Bronchial epithelial cell (primary cell): ENCODE results near the gene CDK12. TPM values are rescaled to one million over a fixed set of nuclear protein-coding genes. Genes with fewer than 3 reads are reported as not detected.
"Not testable (repeated sequence)": the region's sequence is repeated elsewhere in the genome, so short reads cannot be mapped to it uniquely, and the experiment has no call there.

Source experiments
- DNase-seq: peaks from one replicate; pipeline ENCODE4 v3.0.0-alpha.2; 2010; ENCODE audit warnings: low read depth
- FAIRE-seq: peaks from 2 replicates; lab custom pipeline; 2011; peaks lifted over from hg19 to GRCh38; lab: Jason Lieb, UNC
- H3K27me3 ChIP-seq: 2 replicates; pipeline ENCODE4 v1.5.1; 2011; ENCODE audit warnings: low read length; ENCODE audit not compliant: control insufficient read depth, insufficient read depth
- H3K36me3 ChIP-seq: 2 replicates; pipeline ENCODE4 v1.5.1; 2011; ENCODE audit warnings: low read length; ENCODE audit not compliant: control insufficient read depth, insufficient read depth
- H3K4me3 ChIP-seq: 2 replicates; pipeline ENCODE4 v1.5.1; 2011; ENCODE audit warnings: mild to moderate bottlenecking, low read depth, low read length, control low read depth
- CTCF ChIP-seq: IDR thresholded peaks from 2 replicates; pipeline ENCODE4 v1.5.1; 2011; ENCODE audit warnings: mild to moderate bottlenecking, moderate library complexity, low read length, control low read depth, inconsistent platforms; ENCODE audit not compliant: insufficient read depth, severe bottlenecking
- total RNA-seq: library from RNA; depleted of rRNA; stranded (reverse); fragments of >200 nt; gene quantifications from 2 replicates; pipeline ENCODE4 v1.2.1, GENCODE V29; 2014

CDK12 gene
- total RNA-seq, 1 donor from 2014 or later = 19.7 TPM

- H3K4me3 ChIP-seq = no peak overlapping the region
- no peak for DNase-seq
- FAIRE-seq = no peak
- H3K36me3 ChIP-seq = peaks cover 10% of the 10 kb centered on the region
- no peaks in the 10 kb centered on the region for H3K27me3 ChIP-seq
- no peak for TF ChIP-seq CTCF
These were observed 12.0 kb downstream of the CDK12 start for GRCh38 chr17:39473310-39473709.

- H3K36me3 ChIP-seq, FAIRE-seq: not testable (repeated sequence)
- DNase-seq = peak; percentile 17
These were observed 18.3 kb downstream of the CDK12 start for GRCh38 chr17:39479631-39480030.

GRCh38 chr17:39483506-39483905 is 22.2 kb downstream of the CDK12 start:
- H3K4me3 ChIP-seq = no peak overlapping the region
- H3K27me3 ChIP-seq = no peaks in the 10 kb centered on the region
- DNase-seq (no peak), FAIRE-seq (no peak)
- peaks cover 4% of the 10 kb centered on the region for H3K36me3 ChIP-seq
- TF ChIP-seq CTCF = no peak

More at GRCh38 chr17:39479631-39480030, 18.3 kb downstream of the CDK12 start:
- not testable (repeated sequence) for H3K4me3 ChIP-seq, H3K27me3 ChIP-seq

GRCh38 chr17:39484178-39484577 is 22.9 kb downstream of the CDK12 start:
- FAIRE-seq (no peak), DNase-seq (no peak)
- Histone ChIP-seq H3K4me3 (no peak overlapping the region), H3K36me3 (peaks cover 4% of the 10 kb centered on the region), H3K27me3 (no peaks in the 10 kb centered on the region)
- TF ChIP-seq CTCF = no peak

GRCh38 chr17:39485555-39485954 is 24.3 kb downstream of the CDK12 start:
- H3K4me3 ChIP-seq = no peak overlapping the region
- DNase-seq (peak; percentile 95), FAIRE-seq (no peak)
- H3K27me3 ChIP-seq = no peaks in the 10 kb centered on the region
- no peak for TF ChIP-seq CTCF
- peaks cover 6% of the 10 kb centered on the region for H3K36me3 ChIP-seq

GRCh38 chr17:39486242-39486641 is 25.0 kb downstream of the CDK12 start:
- H3K27me3 ChIP-seq = no peaks in the 10 kb centered on the region
- DNase-seq (peak; percentile 26), FAIRE-seq (no peak)
- H3K36me3 ChIP-seq = peaks cover 8% of the 10 kb centered on the region
- H3K4me3 ChIP-seq = no peak overlapping the region
- TF ChIP-seq CTCF = no peak

GRCh38 chr17:39487490-39487889 is 26.2 kb downstream of the CDK12 start:
- H3K36me3 ChIP-seq, DNase-seq, H3K4me3 ChIP-seq, FAIRE-seq, H3K27me3 ChIP-seq: not testable (repeated sequence)
